Smooth muscle cell (in vitro differentiated cells): ENCODE measurements around the gene BIK. TPM values are rescaled to one million over a fixed set of nuclear protein-coding genes. Genes with fewer than 3 reads are reported as not detected.

Source experiments
- DNase-seq: peaks from one replicate; lab custom pipeline; 2025; ENCODE audit not compliant: unreplicated experiment; lab: John Stamatoyannopoulos, UW
- H2AFZ ChIP-seq: fragments of 200-600 bp; sonication (generic); 2 replicates; pipeline ENCODE4 v1.6.0; 2016; ENCODE audit warnings: antibody characterized with exemption, low read depth, mild to moderate bottlenecking
- H3F3A ChIP-seq: fragments of 200-600 bp; sonication (generic); 2 replicates; pipeline ENCODE4 v1.6.0; 2017; ENCODE audit warnings: antibody characterized with exemption, low read depth
- H3K27ac ChIP-seq: fragments of 200-600 bp; sonication (generic); 2 replicates; pipeline ENCODE4 v1.5.1; 2016; ENCODE audit warnings: low read depth, mild to moderate bottlenecking
- H3K27me3 ChIP-seq: fragments of 200-600 bp; sonication (generic); 2 replicates; pipeline ENCODE4 v1.6.1; 2016; ENCODE audit warnings: low read depth, mild to moderate bottlenecking
- H3K36me3 ChIP-seq: fragments of 200-600 bp; sonication (generic); 2 replicates; pipeline ENCODE4 v1.5.1; 2016; ENCODE audit warnings: low read depth
- H3K4me1 ChIP-seq: fragments of 200-600 bp; sonication (generic); 2 replicates; pipeline ENCODE4 v1.5.1; 2016; ENCODE audit warnings: low read depth
- H3K4me2 ChIP-seq: fragments of 200-600 bp; sonication (generic); 2 replicates; pipeline ENCODE4 v1.6.0; 2016; ENCODE audit warnings: mild to moderate bottlenecking
- H3K4me3 ChIP-seq: fragments of 200-600 bp; sonication (generic); 2 replicates; pipeline ENCODE4 v1.5.1; 2016; ENCODE audit warnings: mild to moderate bottlenecking
- H3K79me2 ChIP-seq: fragments of 200-600 bp; sonication (generic); 2 replicates; pipeline ENCODE4 v1.6.0; 2016; ENCODE audit warnings: low read depth, mild to moderate bottlenecking
- H3K9ac ChIP-seq: fragments of 200-600 bp; sonication (generic); 2 replicates; pipeline ENCODE4 v1.6.0; 2016; ENCODE audit warnings: low read depth
- H3K9me3 ChIP-seq: fragments of 200-600 bp; sonication (generic); replicated peaks from 2 replicates; pipeline ENCODE4 v1.5.1; 2016; ENCODE audit warnings: low read depth
- H4K20me1 ChIP-seq: fragments of 200-600 bp; sonication (generic); 2 replicates; pipeline ENCODE4 v1.6.0; 2016; ENCODE audit warnings: low read depth
- CTCF ChIP-seq: fragments of 200-600 bp; sonication (generic); IDR thresholded peaks from 2 replicates; pipeline ENCODE4 v1.5.1; 2017; ENCODE audit warnings: borderline replicate concordance, mild to moderate bottlenecking, antibody characterized with exemption; ENCODE audit not compliant: insufficient read depth, poor library complexity, severe bottlenecking
- WGBS: methylation state at CpG from one replicate; pipeline ENCODE4 v1.1.7; 2016; ENCODE audit warnings: low lambda C conversion rate; 5-methylcytosine and 5-hydroxymethylcytosine counted together
- polyA plus RNA-seq: library from polyadenylated mRNA; unstranded; fragments of >200 nt; fragmentation: Nextera tagmentation; extraction: Ambion mirVana; gene quantifications from 2 replicates; pipeline ENCODE4 v1.2.1, GENCODE V29; 2016
- total RNA-seq: library from RNA; depleted of rRNA; stranded (reverse); fragments of >200 nt; gene quantifications from 2 replicates; pipeline ENCODE4 v1.2.3, GENCODE V29; 2014

BIK gene
- total and polyA plus RNA-seq, 2 experiments from 2014 or later = 1.9 to 3.9 TPM

GRCh38 chr22:43118024-43118849 is 7.7 kb downstream of the BIK start:
- no peak overlapping the region for H3K9ac ChIP-seq
- no peak for TF ChIP-seq CTCF

GRCh38 chr22:43118953-43119458 is 8.5 kb downstream of the BIK start:
- DNase-seq = no peak
- Histone ChIP-seq H3K4me1 (no peaks in the 10 kb centered on the region), H3K4me2 (no peak overlapping the region), H3K27ac (no peak overlapping the region), H3F3A (no peaks in the 10 kb centered on the region), H3K9ac (no peak overlapping the region), H3K4me3 (no peak overlapping the region), H3K79me2 (no peaks in the 10 kb centered on the region), H4K20me1 (no peaks in the 10 kb centered on the region), H3K36me3 (no peaks in the 10 kb centered on the region), H2AFZ (no peak overlapping the region), H3K9me3 (no peaks in the 10 kb centered on the region), H3K27me3 (peaks cover 6% of the 10 kb centered on the region)
- TF ChIP-seq CTCF = no peak
- WGBS = 84% methylated on average over 7 of the region's 7 CpGs

More at GRCh38 chr22:43118024-43118849, 7.7 kb downstream of the BIK start:
- Histone ChIP-seq H2AFZ (no peak overlapping the region), H3K4me2 (no peak overlapping the region), H4K20me1 (no peaks in the 10 kb centered on the region), H3K27ac (no peak overlapping the region), H3K27me3 (peaks cover 6% of the 10 kb centered on the region), H3F3A (no peaks in the 10 kb centered on the region), H3K79me2 (no peaks in the 10 kb centered on the region), H3K4me3 (no peak overlapping the region), H3K9me3 (no peaks in the 10 kb centered on the region), H3K4me1 (no peaks in the 10 kb centered on the region), H3K36me3 (no peaks in the 10 kb centered on the region)
- DNase-seq = no peak
- 90% methylated on average over 21 of the region's 21 CpGs for WGBS

- no peaks in the 10 kb centered on the region for H3K36me3 ChIP-seq
- no peak overlapping the region for H2AFZ ChIP-seq
- H3K27ac ChIP-seq = peak overlapping the region; percentile 71
- H3K9me3 ChIP-seq = no peaks in the 10 kb centered on the region
- no peaks in the 10 kb centered on the region for H3K27me3 ChIP-seq
- no peaks in the 10 kb centered on the region for H4K20me1 ChIP-seq
- no peaks in the 10 kb centered on the region for H3F3A ChIP-seq
- H3K79me2 ChIP-seq = no peaks in the 10 kb centered on the region
- peak overlapping the region; percentile 62 for H3K4me2 ChIP-seq
- WGBS = 42% methylated on average over 5 of the region's 5 CpGs
- no peaks in the 10 kb centered on the region for H3K4me1 ChIP-seq
- no peak overlapping the region for H3K4me3 ChIP-seq
- DNase-seq = no peak
- H3K9ac ChIP-seq = peak overlapping the region; percentile 35
- TF ChIP-seq CTCF = no peak
These were observed 16.1 kb downstream of the BIK start for GRCh38 chr22:43126501-43127165.
